NCI-H1694 treated with DMSO at 0.1 percent for 48 hours (cell line): ENCODE data around the gene AKNAD1.

Source experiments
- DNase-seq: peaks from one replicate; lab custom pipeline; 2025; lab: John Stamatoyannopoulos, UW

The AKNAD1 gene

DNA sequence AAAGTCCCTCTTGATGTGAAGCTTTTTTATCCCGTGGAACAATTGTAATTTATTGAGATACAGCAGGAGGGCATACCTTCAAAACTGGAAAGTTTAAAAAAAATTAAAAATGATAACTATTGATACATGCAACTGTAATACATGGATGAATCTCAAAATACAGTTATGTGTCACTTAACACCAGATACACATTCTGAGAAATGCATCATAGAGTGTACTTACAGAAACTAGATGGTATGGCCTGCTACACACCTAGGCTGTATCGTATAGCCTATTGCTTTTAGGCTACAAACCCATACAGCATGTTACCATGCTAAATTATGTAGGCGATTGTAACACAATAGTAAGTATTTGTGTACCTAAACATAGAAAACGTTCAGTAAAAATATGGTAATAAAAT, 7.1 kb upstream of the AKNAD1 start:
- DNase-seq = no peak

DNA sequence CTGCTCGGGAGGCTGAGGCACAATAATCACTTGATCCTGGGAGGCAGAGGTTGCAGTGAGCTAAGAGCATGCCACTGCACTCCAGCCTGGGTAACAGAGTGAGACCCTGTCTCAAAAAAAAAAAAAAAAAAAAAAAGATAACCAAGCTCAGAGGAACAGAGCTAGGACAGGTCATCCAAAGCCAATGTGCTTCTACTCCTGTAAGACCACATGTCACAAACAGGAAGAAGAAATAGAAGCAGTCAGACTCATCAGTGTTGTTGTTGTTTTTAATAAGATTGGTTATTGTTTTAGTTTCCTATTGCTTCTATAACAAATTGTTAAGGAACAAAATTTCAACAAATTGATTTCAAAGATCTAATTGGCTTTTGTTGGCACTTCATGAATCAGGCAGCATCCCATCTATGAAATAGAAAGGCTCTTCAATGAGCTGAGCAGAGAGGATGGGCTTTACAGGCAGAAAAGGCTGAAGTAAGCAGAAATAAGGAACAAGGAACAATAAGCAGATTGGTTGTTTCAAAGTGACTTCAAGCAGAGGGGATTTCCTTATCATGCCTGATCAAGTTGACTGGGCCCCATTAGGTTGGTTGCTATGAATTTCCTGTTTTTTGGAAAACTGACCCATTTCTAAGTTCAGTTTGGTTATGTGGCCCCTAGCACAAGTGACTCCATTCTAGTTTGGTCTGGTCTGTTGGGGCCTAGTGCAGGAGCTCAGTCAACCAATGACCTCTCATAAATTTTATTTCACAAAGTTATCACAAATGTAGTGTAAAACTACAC, 6.0 kb upstream of the AKNAD1 start:
- no peak for DNase-seq

- DNase-seq = no peak
Observed at GRCh38 chr1:108862017-108862610, 5.2 kb upstream of the AKNAD1 start.

GRCh38 chr1:108861566-108861965, 4.7 kb upstream of the AKNAD1 start:
- DNase-seq = no peak

DNA sequence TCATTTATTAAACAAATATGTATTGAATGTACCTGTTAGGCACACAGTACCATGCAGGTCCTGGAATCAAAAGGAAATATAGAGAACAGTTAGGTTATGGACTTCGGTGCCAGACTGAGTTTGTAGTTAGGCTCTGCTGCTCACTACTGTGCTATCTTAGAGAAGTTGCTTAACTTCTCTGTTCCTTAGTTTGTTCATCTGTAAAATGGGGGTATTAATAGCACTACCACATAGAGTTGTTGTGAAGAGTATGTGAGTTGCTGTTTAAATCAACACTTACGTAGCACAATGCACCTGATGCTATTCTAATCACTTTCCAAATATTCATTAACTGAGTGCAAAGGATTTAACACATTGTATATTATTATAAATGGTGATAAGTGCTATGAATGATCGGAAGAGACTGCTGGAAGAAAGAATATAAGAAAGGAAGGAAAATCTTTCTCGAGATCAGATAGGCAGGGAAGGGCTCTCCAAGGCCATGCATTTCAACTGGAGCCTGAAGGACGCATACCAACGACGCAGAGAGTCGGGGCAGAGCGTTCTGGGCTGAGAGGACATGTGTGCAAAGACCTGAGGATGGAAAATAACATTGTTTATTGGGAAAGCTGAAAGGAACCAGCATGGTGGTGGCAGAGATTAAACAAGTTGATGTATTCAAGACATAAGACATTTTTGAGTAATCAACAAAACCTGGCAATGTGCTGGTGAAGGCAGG, 3.5 kb upstream of the AKNAD1 start:
- no peak for DNase-seq

- DNase-seq = peak; percentile 90
Observed at GRCh38 chr1:108858230-108858950, 1.5 kb upstream of the AKNAD1 start.

DNA sequence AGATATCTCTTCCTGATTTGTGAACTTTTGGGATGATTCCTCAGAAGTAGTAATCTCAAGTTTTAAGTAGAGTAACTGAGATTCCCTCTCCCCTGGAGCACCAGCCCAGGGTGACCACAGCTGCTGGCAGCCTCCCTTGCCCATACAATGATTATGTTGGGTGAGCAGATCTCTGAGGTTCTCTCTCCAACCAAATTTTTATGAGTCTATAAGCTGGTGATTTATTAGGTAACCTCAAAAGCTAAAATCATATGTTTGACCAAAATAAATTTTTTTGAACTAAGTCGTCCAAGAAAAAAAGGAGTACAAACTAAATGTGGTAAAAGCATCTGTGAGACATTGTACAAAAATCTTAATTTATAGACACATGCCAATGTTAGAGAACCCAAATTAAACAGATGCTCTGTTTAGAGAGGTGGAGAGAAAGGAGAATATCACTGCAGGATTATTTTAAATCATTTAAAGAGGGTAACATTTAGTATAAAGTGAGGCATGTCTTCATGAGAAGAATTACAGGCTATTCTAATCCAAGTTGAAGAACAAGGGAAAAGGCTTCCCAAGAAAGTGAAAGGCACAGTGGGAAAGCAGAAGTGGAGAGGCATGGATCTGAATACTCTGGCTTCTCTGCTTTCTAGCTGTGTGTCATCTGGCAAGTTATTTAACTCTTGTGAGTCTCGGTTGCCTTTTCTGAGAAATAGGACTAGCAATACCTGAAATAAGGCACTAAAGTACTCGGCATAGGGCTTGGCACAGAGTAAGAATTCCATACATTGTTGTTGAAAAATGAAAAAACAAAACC, 2.5 kb downstream of the AKNAD1 start:
- DNase-seq = no peak

DNA sequence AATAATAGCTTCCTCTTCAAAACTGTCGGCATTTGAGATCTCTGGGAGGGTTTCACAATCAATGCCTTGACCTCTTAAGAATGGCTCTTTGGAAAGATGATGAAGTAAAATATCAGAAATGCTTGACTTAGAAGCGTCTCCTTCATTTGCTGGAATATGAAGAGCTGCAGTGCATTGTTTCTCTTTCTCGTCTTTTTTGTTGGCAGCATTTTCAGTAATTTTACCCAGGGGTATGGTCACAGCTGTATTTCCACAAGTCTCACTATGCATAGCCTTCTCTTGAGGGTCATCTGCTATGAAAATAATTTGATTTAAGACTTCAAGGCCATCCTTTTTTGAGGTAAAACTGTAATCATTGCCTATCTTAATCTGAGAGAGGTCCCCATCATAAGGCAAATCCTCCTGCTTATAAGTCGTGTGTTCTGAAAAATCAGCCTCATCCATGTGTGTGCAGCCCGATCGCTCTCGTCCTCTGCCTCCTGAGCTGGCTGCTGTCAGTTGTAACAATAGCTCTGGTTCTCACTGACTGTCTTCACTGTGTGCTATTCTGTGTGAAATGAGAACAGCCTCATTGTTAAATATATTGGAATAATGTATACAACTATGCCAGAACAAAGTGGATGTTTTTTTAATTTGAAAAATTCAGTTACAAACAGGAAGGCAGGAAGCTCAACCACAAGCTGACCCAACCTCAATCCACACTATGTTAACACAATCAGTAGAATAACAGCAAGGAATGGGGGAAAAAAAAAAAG, 4.5 kb downstream of the AKNAD1 start:
- DNase-seq = no peak

DNA sequence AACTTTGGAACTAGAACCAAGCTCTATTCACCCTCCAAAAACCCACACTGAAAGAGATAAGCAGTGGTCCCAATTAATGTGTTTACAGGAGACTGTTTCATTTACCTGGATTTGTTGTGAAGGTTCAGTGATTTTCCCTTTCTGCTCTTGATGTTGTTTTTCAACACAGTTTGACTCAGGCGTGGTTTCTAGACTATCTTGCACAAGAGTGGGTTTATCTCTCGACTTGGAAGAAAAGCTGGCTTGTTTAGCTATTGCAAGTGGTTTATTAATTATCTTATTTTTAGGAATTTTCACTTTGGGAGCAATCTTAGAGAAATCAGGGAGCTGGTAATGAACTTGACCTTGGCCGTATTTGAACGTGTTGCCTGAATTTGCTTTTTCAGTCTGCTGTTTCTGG, 5.3 kb downstream of the AKNAD1 start:
- DNase-seq = no peak

DNA sequence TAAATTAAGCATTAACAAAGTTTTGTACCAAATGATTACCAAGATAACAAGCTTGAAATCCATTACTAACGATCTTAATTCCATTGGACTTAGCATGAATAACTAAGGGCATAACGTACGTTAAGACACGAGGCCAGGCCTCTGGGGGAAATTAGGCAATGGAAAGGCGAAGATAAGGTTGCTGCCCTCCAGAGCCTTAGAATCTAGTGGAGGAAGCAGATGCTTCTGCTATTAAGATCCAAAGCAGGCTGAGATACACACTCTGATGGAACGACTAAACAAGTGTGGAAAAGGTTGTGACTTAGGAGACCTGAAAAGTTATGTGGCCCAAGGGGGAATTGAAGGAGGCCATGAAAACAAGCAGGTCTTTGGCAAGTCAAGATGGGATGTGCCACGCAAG, 6.0 kb downstream of the AKNAD1 start:
- no peak for DNase-seq

GRCh38 chr1:108848806-108849205, 8.1 kb downstream of the AKNAD1 start:
- DNase-seq = no peak

- DNase-seq = no peak
Observed at GRCh38 chr1:108847494-108847893, 9.4 kb downstream of the AKNAD1 start.

- DNase-seq = peak; percentile 44
Observed at GRCh38 chr1:108845991-108846390, 10.9 kb downstream of the AKNAD1 start.

- peak; percentile 44 for DNase-seq
Observed at GRCh38 chr1:108845446-108845845, 11.4 kb downstream of the AKNAD1 start.

DNA sequence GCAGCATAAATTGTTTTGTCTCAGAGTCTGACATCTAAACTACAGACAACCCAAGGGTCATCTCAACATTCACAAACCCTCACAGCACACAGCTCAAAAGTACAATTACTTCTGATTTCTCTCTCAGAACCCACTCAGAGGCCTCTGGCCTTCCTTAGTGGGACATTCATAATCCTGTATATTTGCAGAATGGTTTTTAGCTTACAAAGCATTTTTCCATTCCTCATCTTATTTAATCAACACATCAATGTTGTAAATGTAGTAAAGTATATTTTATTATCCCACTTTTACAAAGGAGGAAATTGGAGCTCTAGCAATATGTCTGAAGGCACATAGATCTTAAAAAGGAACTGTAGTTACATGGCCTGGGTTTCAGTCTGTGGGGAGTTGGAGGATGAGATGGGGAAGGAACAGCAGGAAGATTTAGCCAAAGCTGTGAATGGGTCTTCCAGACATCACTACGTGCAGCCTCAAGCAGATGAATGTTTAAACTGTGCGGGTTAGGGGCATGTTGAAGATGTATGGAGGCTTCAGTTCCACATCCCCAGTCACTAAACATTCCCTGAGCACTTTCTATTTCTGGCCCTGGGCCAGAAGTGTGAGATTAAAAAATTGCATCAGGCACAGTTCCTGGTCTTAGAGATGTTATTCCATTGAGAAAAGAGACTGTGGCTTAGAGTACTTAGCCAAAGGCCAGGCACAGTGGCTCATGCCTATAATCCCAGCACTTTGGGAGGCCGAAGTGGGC, 13.3 kb downstream of the AKNAD1 start:
- DNase-seq = no peak

DNA sequence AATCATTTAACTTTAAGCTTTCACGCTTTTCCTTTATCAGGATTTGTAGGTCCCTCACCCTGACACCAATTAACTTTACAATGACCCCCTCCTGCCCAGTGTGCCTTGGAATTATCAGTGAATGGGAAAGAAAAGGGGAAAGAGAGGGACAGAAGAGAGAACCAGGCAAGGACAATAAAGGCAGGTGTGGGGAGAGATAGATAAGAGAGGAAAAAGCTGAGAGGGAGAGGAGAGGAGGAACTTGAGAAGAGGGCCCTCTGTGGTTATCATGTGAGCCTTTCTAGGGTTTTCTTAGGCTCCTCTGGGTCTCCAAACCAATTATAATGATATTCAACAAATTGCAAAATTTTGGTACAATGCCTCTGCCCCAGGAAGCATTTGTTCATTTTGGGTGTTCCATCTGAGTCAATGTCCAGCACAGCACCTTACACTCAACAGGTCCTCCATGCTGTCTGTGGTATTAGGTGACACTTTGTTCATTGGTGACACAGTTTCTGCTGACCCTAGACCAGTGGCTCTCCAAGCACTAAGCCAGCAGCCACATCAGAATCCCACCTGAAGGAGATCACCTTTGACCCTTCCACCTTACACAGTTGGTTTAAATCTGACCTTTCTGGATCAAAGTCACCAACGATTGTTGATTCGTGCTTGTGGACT, 14.2 kb downstream of the AKNAD1 start:
- DNase-seq = no peak

DNA sequence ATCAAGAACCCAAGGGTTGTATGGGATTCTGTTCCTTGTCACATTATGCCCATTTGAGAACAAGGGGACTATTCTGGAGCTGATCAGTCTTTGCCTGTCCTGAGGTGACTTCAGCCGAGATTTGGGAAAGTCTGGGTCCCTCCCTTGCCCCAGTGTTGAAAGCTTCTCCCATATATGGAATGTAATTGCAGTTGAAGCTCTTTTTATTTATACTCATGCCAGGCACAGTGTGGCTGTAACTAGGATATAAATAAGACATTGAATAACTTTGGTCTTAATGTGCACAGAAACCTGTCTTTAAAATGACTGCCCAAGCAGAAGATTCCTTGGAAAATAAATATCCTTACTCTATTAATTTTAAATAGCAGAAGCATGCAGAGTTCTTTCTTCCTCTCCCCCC, 15.2 kb downstream of the AKNAD1 start:
- DNase-seq = no peak

- no peak for DNase-seq
Observed at GRCh38 chr1:108832929-108833328, 24.0 kb downstream of the AKNAD1 start.

DNA sequence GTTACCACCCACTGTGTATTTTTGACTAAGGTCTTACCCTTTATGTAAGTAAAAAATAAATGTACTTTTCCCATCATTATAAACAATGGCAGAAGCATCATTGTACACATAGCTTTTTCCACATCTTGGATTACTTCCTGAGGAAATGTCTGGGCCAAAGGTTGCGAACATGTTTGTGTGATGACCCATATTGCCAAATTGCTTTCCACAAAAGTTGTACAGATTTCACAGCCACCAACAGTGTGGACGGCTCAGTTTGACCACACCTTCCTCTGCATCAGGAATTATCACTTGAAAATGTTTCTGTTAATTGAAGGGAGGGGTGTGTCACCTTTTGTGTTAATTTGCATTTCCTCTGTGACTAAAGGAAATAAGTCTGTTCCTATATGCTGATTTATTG, 25.7 kb downstream of the AKNAD1 start:
- no peak for DNase-seq
